Measurements from ENCODE around the gene C16orf96.

- no peak for TF ChIP-seq POLR2A (IDR thresholded peaks at IDR 0.05; ENCODE audit: borderline replicate concordance, extremely low read depth, insufficient read depth, insufficient read length)
- TF ChIP-seq CTCF (IDR thresholded peaks at IDR 0.05 in 2 of 3, conservative IDR thresholded peaks at IDR 0.05 in 1 of 3; ENCODE audit: borderline replicate concordance in 1 of 3, insufficient read depth in 1 of 3, low read depth in 2 of 3, low read length in 2 of 3): no peak
- no peak for TF ChIP-seq ZNF274 (IDR thresholded peaks at IDR 0.05; ENCODE audit: low read depth, low read length)
Measured at GRCh38 chr16:4509420-4509819, 46.7 kb upstream of the C16orf96 start.
